ENCODE data around the gene GPRC5A.

GPRC5A gene

GRCh38 chr12:12915656-12916055 lies 24.3 kb downstream of the GPRC5A start:
- no peak for DNase-seq

DNA sequence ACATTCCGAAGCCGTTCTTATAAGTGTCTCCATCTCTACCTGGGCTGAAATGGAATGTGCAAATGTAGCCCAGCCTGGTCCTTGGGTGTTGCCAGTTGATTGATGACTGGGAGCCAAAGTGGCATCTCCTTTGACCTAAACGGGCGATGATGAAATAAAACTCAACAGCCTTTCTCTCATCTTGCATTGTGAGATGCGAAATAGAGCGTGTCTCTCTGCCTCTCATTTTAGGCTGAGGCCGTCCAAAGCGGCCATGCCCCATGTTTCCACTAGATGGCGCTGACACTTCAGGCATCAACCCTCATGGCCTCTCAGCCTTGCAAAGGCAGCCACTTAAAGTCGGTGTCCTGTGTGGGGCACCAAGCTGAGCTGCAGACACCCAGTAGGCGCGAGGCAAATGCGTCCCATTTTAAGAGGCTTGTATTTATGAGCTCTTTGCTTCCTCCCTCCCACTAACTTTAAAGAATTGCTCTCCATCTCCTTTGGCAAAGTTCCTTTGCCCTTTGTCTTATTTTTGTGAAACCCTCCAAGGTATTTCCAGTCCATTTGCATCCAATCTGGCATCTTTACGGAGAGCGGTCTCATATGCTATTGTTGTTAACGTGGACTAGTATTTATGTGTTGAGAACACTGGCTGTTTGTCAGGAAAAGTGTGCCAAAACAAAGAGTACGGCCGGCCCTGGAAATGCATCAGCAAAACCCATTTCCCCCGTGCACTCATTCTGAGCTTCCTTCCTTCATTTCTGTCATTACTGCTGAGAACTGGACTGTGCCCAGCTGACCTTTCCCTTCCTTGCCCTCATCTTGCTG lies 25.0 kb downstream of the GPRC5A start:
- DNase-seq, result no peak

GRCh38 chr12:12917517-12917916 lies 26.2 kb downstream of the GPRC5A start:
- no peak for DNase-seq

DNA sequence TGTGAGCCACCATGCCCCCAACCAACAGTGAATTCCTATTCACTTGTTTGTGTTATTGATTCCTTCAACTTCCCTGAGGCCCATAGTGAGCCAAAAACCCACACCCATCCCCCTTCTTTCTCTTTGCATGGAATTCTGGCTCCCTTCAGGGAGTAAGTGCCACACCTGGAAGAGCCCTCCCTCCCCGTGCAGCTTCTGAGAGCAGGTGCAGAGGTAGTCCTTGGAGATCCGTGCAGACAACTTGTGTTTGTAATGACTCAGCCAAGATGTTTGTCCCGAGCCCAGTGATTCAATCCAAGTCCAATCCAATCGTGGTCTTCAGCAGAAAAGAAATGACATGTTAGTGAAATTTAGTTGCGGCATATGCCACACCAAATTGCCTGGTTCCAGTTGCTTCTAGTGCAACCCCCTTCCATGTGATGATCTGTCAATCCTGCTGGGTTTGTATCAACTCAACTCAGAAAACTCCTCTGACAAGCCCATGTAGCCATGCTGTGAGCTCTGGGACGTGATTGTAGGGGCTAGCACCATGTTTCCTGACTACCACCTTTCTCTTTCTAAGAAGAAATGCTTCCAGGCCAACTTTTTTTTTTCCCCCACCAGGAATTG lies 27.5 kb downstream of the GPRC5A start:
- no peak for DNase-seq

DNA sequence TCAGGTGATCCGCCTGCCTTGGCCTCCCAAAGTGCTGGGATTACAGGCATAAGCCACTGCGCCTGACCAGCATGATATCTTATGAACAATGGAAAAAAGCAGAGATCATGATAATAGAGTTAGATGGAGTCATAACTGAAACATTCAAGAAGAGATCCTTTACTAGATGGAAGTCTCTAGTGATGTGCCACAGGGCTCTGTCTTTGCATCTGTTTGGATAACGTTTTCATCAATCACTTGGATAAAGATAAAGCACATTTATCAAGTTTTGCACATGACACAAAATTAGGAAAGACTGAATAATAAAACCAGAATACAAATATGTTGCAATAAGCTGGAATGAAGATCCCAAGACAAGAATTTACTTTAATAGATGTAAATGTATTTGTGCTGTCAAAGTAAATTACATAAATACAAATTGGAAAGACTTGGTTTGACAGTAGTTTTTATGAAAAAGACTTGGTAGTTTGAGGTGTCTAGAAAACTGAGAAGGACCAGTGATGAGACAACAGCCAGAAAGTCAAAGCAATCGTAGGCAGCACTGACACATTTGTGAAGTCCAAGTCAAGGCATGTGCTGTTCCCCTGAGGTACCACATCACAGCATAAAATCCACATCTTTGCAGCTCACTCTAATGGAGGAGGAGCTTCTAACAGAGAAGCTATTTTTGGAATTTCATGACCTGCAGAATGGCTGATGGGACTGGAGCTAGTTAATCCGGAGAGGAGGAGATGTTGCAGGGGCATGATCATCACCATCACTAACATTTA lies 28.5 kb downstream of the GPRC5A start:
- DNase-seq, result no peak

DNA sequence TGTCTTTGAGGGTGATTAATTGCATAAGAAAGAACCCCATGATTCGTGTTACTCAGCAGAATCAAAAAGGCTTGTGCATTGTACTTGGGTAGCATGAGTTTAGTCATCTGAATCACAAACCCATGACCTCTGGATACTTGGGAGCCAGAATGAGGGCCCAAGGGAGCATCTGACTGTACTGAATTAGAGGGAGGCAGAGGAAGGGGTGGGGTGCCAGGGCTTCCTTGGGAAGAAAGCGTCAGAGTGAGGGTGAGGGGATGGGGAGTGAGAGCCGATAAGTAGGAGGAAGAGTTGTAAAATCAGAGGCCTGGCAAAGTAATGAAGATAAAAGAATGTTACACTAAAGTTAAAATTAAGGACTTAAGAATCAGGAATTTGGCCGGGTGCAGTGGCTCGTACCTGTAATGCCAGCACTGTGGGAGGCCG lies 30.8 kb downstream of the GPRC5A start:
- DNase-seq, result no peak

DNA sequence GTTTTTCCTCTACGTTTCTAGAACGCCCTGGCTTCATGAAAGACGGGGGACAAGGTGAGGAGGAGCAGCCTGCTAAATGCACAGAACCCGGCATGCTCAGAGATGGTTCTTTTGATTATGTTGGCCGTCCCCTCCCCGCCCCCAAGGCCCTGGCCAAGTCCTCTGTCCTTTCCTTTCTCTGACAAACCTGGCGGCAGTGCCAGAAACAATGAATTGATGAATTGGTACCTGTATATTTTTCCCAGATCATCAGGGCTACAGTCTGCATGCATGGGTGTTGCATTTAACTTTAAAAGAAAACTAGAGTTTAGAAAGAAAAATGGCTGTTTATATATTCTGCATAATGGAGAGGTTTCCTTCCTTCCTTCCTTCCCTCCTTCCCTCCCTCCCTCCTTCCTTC lies 31.6 kb downstream of the GPRC5A start:
- DNase-seq, result no peak

DNA sequence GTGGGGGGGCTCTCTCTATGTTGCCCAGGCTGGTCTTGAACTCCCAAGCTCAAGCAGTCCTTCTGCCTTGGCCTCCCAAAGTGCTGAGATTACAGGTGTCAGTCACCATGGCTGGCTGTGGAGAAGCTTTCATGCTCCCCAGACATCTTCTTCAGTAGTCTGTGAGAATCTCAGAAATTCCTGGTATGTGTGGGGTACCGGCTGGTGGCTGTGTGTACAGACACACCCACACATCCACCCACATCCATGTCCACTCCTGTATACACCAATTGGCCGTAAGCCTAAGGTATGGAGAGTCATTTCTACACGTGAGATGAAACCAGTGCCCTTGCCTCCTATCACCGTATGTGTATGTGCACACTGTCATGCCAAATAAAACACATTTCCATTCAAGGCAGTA lies 32.8 kb downstream of the GPRC5A start:
- no peak for DNase-seq

DNA sequence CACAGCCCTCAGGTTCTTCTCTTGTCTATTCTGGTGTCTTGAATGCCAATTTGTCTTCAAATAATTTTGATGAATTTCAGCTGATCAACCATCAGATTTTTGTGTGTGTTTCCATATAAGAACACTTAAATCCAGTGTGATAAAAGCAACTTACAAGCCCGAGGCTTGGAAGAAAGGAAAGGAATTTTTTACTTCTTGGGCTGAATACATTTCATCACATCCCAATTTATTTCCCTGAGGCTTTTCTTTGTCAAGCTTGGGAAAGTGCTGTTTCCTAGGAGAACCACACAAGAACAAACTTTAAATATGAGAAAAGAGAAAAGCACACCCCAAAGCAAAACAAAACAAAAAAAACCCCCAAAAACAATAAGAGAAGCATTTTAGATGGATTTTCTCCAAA lies 34.0 kb downstream of the GPRC5A start:
- no peak for DNase-seq

GRCh38 chr12:12926571-12927071 lies 35.3 kb downstream of the GPRC5A start:
- DNase-seq, result no peak

DNA sequence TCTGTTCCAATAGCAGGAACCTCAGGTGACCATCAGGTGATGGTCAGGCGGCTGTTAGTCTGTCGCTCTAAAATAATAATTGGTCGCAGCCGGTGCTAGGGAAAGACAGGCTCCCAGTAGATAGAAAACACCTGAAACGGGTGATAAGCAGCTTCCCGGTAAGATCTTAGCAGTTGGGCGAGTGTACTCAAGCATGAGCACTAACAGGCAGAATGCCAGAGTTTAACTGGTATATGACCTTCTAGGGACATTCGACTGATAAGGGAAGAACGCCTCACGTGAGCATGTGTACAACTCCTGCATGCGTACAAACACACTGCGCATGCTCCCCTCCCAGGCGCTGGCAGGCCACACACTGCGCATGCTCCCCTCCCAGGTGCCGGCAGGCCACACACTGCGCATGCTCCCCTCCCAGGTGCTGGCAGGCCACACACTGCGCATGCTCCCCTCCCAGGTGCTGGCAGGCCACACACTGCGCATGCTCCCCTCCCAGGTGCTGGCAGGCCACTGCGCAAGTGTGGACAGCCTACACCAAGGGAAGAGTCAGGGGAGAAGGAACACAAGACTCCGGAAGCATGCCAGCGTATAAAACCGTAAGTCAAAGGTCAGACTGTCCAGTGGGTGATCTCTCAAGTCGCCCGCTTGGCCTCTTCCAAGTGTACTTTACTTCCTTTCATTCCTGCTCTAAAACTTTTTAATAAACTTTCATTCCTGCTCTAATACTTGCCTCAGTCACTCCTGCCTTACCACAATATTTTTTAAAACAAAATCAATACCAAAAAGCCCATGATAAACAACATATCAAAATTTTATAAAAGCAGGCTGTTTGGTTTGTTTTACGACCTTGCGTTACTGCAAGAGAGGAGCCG lies 36.1 kb downstream of the GPRC5A start:
- no peak for DNase-seq

DNA sequence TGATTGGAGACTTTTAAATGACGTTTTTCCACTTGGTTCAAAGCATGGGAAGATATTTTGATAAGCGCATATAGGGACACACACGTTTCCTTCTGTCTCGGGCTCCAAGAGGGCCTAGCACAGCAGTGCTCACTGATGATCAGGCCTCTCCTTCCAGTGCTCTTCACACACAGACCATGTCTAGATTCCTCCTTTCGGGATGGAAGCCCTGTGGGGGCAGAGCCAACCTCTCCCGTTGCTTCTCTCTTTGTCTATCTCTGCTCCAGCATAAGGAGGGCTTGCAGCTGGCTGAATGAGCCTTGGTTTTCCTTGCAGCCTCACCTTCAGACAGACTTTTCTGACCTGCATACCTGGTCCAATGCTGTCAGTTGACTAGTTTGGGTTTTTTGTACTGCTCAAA lies 38.3 kb downstream of the GPRC5A start:
- DNase-seq, result no peak

- DNase-seq, result no peak
Measured at GRCh38 chr12:12930633-12931219, 39.4 kb downstream of the GPRC5A start.

DNA sequence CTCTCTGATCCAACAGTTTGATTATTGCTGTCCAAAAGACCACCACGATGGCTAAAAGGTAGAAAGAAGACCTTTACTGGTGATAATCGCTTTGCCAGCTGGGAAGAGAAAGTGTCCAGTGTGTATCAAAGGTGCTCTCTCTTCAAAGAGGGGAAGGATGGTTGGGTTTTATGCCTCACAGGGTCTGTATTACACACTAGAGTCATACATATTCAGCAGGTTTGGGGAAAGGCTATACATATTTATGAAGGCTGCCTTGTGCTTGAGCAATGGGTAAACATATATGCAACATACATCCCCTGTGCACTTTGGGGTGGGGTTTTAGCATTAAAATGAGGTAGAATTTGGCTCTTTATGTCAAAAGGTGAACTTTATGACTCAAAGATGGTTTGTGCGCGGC lies 42.4 kb downstream of the GPRC5A start:
- no peak for DNase-seq

- no peak for DNase-seq
Measured at GRCh38 chr12:12934556-12934955, 43.2 kb downstream of the GPRC5A start.

- no peak for DNase-seq
Measured at GRCh38 chr12:12936983-12937491, 45.7 kb downstream of the GPRC5A start.

DNA sequence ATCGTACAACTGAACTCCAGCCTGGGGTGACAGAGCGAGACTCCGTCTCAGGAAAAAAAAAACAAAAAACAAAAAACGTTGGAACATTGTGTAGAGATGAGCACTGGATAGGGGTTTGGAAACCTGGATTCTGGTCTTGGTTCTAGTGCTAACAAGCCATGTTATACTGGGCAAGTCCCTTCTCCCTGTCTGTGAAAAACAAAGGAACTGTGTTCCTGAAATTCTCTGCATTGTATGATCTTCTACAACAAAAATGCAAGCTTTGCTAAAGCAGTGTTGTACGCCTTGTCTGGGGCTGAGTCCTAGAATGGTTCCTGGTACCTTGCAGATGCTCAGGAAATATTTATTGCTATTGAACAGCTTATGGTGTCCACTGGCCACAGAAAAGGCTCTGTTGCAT lies 47.2 kb downstream of the GPRC5A start:
- DNase-seq, result no peak

- no peak for DNase-seq
Measured at GRCh38 chr12:12939888-12940287, 48.5 kb downstream of the GPRC5A start.

DNA sequence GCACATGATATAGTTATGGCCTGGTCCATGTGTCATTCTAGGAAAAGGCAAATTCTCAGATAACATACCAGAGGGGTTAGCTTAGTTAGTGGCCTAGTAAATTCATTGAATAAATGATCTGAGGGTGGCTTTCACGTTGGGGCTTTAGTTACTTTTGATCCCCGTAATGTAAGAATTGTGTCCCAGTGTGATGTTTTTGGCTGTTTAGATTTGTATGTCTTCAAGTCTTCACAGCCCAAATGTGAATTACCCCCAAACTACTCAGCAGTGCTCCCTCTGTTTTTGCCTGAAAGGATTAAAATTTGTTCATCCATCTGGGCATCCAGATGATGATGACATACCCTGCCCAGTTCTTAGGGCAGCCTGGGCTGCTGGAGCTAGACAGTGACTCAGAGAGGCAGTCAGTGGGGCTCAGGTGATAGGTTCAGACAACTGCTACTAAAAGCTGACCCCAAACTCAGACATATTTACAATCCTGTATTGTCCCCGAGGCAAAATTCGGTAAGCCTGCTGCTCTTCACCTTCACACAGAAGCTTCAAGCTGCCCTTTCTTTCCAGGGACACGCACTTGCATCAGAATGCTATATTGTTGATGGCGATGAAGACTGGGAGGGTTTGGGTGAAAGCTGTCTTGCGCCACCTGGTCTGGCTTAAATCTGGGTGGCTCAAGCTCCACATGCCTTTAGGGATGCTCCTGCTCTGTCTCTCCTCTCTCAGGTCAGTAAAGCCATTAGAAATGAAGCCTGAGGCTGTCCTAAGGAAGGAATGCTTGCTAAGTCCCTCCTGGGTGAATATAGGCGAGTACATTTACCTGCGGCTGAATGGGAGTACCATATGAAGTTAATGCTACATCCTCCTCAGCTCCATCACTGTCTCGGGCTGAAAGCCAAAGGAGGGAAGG lies 50.3 kb downstream of the GPRC5A start:
- no peak for DNase-seq

GRCh38 chr12:12943586-12944260 lies 52.4 kb downstream of the GPRC5A start:
- no peak for DNase-seq

Measured in GF-D8 (cell line).